ENCODE results near the gene SAMM50.
A peak's percentile ranks its signal among the peaks of the same experiment; 100 is the strongest.

DNA sequence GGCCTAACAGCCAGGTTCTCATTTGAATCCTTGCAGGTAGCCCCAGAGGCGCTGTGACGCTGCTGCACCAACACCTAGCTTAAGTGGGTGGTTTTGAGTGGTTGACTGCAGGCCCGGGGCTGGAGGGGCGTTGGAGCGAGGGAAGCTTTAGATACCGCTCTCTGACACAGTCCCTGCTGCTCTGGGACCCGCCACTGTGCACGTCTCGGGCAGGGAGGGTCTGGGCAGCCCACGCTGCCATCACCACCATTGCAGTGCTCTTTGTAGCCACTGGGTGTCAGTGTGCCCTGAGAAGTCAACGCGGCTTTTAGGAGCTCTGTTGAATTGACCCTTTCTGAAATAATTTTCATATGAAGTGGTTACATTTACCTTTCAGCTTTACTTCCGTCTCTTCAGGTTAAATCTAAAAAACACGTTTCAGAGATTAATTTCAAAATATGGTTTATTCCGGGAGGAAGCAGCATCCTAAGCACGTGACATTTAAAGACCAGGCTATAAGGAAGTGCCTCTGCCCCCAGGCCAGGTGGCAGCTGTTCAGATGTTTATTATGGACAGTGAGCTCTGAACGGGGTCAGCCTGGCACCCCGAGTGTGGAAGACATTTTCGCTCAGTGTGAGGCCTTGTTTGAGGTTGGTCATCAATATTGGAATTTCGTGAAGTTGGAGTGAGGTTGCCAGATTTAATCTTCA, 38.0 kb downstream of the SAMM50 start:
- TF ChIP-seq, protein P1, sequence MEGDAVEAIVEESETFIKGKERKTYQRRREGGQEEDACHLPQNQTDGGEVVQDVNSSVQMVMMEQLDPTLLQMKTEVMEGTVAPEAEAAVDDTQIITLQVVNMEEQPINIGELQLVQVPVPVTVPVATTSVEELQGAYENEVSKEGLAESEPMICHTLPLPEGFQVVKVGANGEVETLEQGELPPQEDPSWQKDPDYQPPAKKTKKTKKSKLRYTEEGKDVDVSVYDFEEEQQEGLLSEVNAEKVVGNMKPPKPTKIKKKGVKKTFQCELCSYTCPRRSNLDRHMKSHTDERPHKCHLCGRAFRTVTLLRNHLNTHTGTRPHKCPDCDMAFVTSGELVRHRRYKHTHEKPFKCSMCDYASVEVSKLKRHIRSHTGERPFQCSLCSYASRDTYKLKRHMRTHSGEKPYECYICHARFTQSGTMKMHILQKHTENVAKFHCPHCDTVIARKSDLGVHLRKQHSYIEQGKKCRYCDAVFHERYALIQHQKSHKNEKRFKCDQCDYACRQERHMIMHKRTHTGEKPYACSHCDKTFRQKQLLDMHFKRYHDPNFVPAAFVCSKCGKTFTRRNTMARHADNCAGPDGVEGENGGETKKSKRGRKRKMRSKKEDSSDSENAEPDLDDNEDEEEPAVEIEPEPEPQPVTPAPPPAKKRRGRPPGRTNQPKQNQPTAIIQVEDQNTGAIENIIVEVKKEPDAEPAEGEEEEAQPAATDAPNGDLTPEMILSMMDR (IDR thresholded peaks at IDR 0.05) = peak; percentile 88 to 94 (median 90)
- no peak for TF ChIP-seq POLR2A (IDR thresholded peaks at IDR 0.05)
